CD4-positive, alpha-beta T cell (primary cell): ENCODE measurements around the gene DRC7. TPM values are rescaled to one million over a fixed set of nuclear protein-coding genes. Genes with fewer than 3 reads are reported as not detected.

ENCODE experiments used
- ATAC-seq: fragments of 200-7000 bp; cut with Tn5 transposase; one replicate; pipeline ENCODE4 v1.10.0; 2022; ENCODE audit warnings: mild to moderate bottlenecking; ENCODE audit not compliant: poor library complexity
- CTCF ChIA-PET: fragments of 350-600 bp; sonication (Branson Sonifier 250); formaldehyde crosslinking; loops from one replicate; lab custom pipeline; 2021; ENCODE audit warnings: antibody characterized with exemption, inconsistent platforms; lab: Charles Lee
- POLR2A ChIA-PET: fragments of 350-600 bp; sonication (Branson Sonifier 250); formaldehyde crosslinking; loops from one replicate; lab custom pipeline; 2021; ENCODE audit warnings: antibody characterized with exemption, inconsistent platforms; lab: Charles Lee
- DNase-seq, 14 experiments: peaks; one replicate each; pipeline ENCODE4 v3.0.0-alpha.2; 2013 to 2020; ENCODE audit warnings: mixed read lengths in 2 of 14
- H3K27ac ChIP-seq, 2 donors: one replicate each; pipeline versions ENCODE4 v1.5.1 to v1.7.0; 2013; ENCODE audit warnings: low read length in 2 of 2, low read depth in 1 of 2, mild to moderate bottlenecking in 1 of 2
- H3K27me3 ChIP-seq, 2 experiments: 1 replicate in 1 of 2; 2 replicates in 1 of 2; pipeline versions ENCODE4 v1.6.1 to v1.7.0; 2013; ENCODE audit warnings: low read length in 2 of 2, control low read depth in 1 of 2, mild to moderate bottlenecking in 1 of 2, moderate library complexity in 1 of 2; ENCODE audit not compliant: insufficient read depth in 2 of 2, control insufficient read depth in 1 of 2
- H3K36me3 ChIP-seq: one replicate; pipeline ENCODE4 v1.6.1; 2013; ENCODE audit warnings: low read length, control low read depth; ENCODE audit not compliant: insufficient read depth
- H3K4me1 ChIP-seq: one replicate; pipeline ENCODE4 v1.6.1; 2013; ENCODE audit warnings: low read length, control low read depth; ENCODE audit not compliant: insufficient read depth
- H3K4me3 ChIP-seq: one replicate; pipeline ENCODE4 v1.5.1; 2013; ENCODE audit warnings: mild to moderate bottlenecking, low read length, moderate library complexity
- H3K9me3 ChIP-seq, 2 experiments: 1 replicate in 1 of 2; 2 replicates in 1 of 2; pipeline versions ENCODE4 v1.6.1 to v1.7.0; 2013; ENCODE audit warnings: low read length in 2 of 2, mild to moderate bottlenecking in 2 of 2, control low read depth in 1 of 2, moderate library complexity in 1 of 2; ENCODE audit not compliant: control insufficient read depth in 1 of 2, insufficient read depth in 1 of 2
- H3K27ac Mint-ChIP-seq: one replicate; pipeline ENCODE4 v1.8.0; 2020; ENCODE audit warnings: mixed read lengths
- H3K27me3 Mint-ChIP-seq: one replicate; pipeline ENCODE4 v1.8.0; 2021; ENCODE audit warnings: mixed read lengths
- H3K36me3 Mint-ChIP-seq: one replicate; pipeline ENCODE4 v1.8.0; 2021; ENCODE audit warnings: low read depth, mixed read lengths
- H3K4me1 Mint-ChIP-seq: one replicate; pipeline ENCODE4 v1.8.0; 2021; ENCODE audit warnings: low read depth, mixed read lengths
- H3K4me3 Mint-ChIP-seq: one replicate; pipeline ENCODE4 v1.8.0; 2020; ENCODE audit warnings: mild to moderate bottlenecking, mixed read lengths
- H3K9me3 Mint-ChIP-seq: one replicate; pipeline ENCODE4 v1.8.0; 2020; ENCODE audit warnings: mixed read lengths
- intact Hi-C, 2 experiments: fragments of 100-400 bp; cut with DNase I in 1 of 2; cut with micrococcal nuclease in 1 of 2; formaldehyde crosslinking; loops; one replicate each; pipeline versions ENCODE4 v1.15.1 to v1.9.0; 2023 to 2025; cut with DNase I, micrococcal nuclease
- polyA plus RNA-seq, 2 donors: library from polyadenylated mRNA; unstranded; fragments of 120-200 nt; gene quantifications; one replicate each; pipeline ENCODE4 v1.2.1, GENCODE V29; 2013
- total RNA-seq, 174 experiments: library from RNA in 2 of 174; stranded (reverse) in 2 of 174; gene quantifications; one replicate each; pipeline ENCODE4 v1.2.3 and lab custom pipeline; 2021 to 2026
- TF ChIP-seq, protein P1 (sequence below): fragments of 200-600 bp; IDR thresholded peaks from one replicate; pipeline ENCODE4 v1.8.0; 2022; ENCODE audit warnings: antibody characterized with exemption, mild to moderate bottlenecking

Gene DRC7
- not detected for total RNA-seq
- polyA plus RNA-seq (2013, experiment 1 of 2), result not detected
- polyA plus RNA-seq (2013, experiment 2 of 2), result not detected
- total RNA-seq (lab: John Stamatoyannopoulos, UW), result 0 to 0.29 (median 0) reads per million in 172 experiments

GRCh38 chr16:57694725-57695679 lies at the start of gene DRC7:
Gene DRC7 (plus strand): TSS chr16:57694806. CDS start chr16:57697950, 3,144 bp downstream.
- ATAC-seq, result no peak
- intact Hi-C loops, result no loop called here
- no peak within 1 kb of the TSS for H3K4me3 ChIP-seq

DNA sequence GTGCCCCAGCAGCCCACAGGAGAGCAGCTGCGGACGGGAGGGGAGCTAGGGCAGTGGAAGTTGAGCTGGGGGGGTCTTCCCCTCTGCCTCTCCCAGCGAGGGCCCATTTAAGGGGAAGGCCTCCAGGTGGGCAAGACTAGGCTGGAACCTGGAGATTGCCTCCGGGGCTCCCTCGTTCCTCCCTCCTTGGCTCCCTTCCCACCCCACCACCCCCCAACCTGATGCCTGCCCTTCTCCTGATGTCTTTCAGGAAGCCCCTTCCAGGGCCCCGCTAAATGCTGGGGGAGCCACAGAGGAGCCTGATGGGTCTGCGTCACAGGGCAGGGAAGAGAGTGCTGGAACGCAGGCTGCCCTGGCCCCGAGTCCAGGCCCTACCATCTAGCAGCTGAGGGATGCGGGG lies 49.4 kb upstream of the DRC7 start:
- Histone ChIP-seq H3K27me3 (no peaks in the 10 kb centered on the region), H3K4me1 (peaks cover 31% of the 10 kb centered on the region), H3K4me3 (no peak overlapping the region), H3K36me3 (no peaks in the 10 kb centered on the region), H3K27ac (no peak overlapping the region), H3K9me3 (no peaks in the 10 kb centered on the region)
- Mint-ChIP-seq H3K36me3 (no peaks in the 10 kb centered on the region), H3K4me3 (no peak overlapping the region), H3K27me3 (no peaks in the 10 kb centered on the region), H3K4me1 (peaks cover 25% of the 10 kb centered on the region), H3K27ac (no peak overlapping the region), H3K9me3 (no peaks in the 10 kb centered on the region)
- TF ChIP-seq, protein P1, sequence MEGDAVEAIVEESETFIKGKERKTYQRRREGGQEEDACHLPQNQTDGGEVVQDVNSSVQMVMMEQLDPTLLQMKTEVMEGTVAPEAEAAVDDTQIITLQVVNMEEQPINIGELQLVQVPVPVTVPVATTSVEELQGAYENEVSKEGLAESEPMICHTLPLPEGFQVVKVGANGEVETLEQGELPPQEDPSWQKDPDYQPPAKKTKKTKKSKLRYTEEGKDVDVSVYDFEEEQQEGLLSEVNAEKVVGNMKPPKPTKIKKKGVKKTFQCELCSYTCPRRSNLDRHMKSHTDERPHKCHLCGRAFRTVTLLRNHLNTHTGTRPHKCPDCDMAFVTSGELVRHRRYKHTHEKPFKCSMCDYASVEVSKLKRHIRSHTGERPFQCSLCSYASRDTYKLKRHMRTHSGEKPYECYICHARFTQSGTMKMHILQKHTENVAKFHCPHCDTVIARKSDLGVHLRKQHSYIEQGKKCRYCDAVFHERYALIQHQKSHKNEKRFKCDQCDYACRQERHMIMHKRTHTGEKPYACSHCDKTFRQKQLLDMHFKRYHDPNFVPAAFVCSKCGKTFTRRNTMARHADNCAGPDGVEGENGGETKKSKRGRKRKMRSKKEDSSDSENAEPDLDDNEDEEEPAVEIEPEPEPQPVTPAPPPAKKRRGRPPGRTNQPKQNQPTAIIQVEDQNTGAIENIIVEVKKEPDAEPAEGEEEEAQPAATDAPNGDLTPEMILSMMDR, result no peak
- ATAC-seq, result no peak
- CTCF ChIA-PET, result no interaction called here
- intact Hi-C loops, result loop anchor here in 1 of 2 experiments (5.0 to 10.0 kb wide), 2 partner anchors 343 to 360 kb away; partner anchors contain the start of genes USB1 and ZNF319
- DNase-seq, result no peak
- POLR2A ChIA-PET, result no interaction called here

More at GRCh38 chr16:57694725-57695679, at the start of gene DRC7:
- peak in 4 of 14 experiments; percentile 23 to 63 (median 46) for DNase-seq
- H3K27me3 ChIP-seq, result no peaks in the 10 kb centered on the region
- peaks cover 12% of the 10 kb centered on the region for H3K4me1 ChIP-seq
- Mint-ChIP-seq H3K27me3 (no peaks in the 10 kb centered on the region), H3K4me3 (no peak within 1 kb of the TSS), H3K36me3 (no peaks in the 10 kb centered on the region), H3K27ac (no peak within 1 kb of the TSS), H3K4me1 (peaks cover 8% of the 10 kb centered on the region), H3K9me3 (no peaks in the 10 kb centered on the region)
- POLR2A ChIA-PET, result interaction anchor here (1.0 kb wide), 1 partner anchor 41 kb away, joined by 3 read pairs; the partner anchor contains the start of gene KATNB1
- no peaks in the 10 kb centered on the region for H3K9me3 ChIP-seq
- CTCF ChIA-PET, result no interaction called here
- H3K27ac ChIP-seq, result no peak within 1 kb of the TSS
- no peaks in the 10 kb centered on the region for H3K36me3 ChIP-seq
- TF ChIP-seq, protein P1, result no peak

DNA sequence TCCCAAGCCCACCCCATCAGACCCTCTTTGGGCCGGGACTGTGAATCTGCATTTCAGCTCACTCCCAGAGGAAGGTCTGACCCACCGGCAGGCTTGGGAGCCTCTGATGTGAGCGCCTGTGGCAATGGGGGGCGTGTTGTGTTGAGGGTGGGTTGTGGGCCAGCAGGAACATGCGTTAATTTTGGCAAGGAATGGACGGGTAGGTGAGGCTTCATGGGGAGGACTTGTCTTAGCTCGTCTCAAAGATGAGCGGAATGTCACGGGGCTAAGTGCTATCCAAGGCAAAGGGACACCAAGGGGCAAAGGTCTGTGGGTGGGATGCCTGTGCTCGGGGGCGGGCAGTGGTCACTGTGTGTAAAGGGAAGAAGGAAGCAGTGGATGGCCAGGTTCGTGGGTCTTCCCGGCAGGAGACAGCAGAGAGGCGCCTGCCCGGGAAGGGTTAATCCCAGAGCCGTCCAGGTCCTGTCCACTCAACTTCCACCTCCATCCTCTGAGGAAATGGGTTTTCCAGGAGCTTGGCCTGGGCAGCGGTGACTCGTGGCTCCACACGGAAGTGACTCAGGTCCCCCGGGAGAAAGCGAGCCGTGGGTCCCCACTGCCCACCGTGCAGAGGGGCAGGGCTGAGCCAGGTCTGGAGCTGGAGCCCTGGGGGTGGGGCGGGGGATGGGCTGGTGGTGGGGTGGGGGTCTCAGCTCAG lies 48.8 kb upstream of the DRC7 start:
- ChIA-PET POLR2A (no interaction called here), CTCF (no interaction called here)
- H3K36me3 Mint-ChIP-seq, result no peaks in the 10 kb centered on the region
- no peak overlapping the region for H3K4me3 Mint-ChIP-seq
- H3K27me3 Mint-ChIP-seq, result no peaks in the 10 kb centered on the region
- Histone ChIP-seq H3K27ac (no peak overlapping the region), H3K9me3 (no peaks in the 10 kb centered on the region), H3K4me1 (peaks cover 31% of the 10 kb centered on the region), H3K27me3 (no peaks in the 10 kb centered on the region), H3K36me3 (no peaks in the 10 kb centered on the region), H3K4me3 (no peak overlapping the region)
- H3K4me1 Mint-ChIP-seq, result peaks cover 25% of the 10 kb centered on the region
- no peaks in the 10 kb centered on the region for H3K9me3 Mint-ChIP-seq
- TF ChIP-seq, protein P1, result no peak
- no peak for DNase-seq
- no peak for ATAC-seq
- H3K27ac Mint-ChIP-seq, result no peak overlapping the region
- intact Hi-C loops, result loop anchor here in 1 of 2 experiments (5.0 to 10.0 kb wide), 2 partner anchors 344 to 359 kb away; partner anchors contain the start of genes USB1 and ZNF319
